Measurements from ENCODE around the gene MYT1. TPM values are rescaled to one million over a fixed set of nuclear protein-coding genes. Genes with fewer than 3 reads are reported as not detected.
A peak's percentile ranks its signal among the peaks of the same experiment; 100 is the strongest.

Gene MYT1
- total and polyA plus RNA-seq, 2 of the 13 experiments (the other 11 are each of a cell fraction or from before 2014, with no cell fraction given), result 0.58 to 2.5 TPM

DNA sequence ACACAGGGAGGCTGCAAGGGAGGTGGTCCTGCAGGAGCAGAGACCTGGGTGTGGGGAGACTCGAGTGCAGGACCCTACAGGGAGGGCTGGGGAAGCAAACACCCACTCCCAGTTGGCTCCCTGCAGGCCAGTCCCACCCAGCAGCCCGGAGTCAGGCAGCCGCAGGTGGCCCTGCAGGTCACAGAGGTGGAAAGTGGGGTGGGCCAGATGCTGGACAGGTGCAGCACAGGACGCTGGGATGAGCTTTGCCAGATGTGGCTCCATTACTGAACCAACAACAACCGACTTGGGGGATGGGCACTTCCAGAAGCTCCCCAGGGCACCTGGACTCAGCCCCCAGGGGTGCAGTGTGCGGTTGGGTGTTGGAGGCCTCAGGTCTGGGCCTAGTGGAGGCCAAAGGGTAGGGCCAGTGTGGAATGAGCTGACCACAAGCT, 26.6 kb upstream of the MYT1 start:
- H2AFZ ChIP-seq (ENCODE audit: low read length), result no peak overlapping the region
- BruUV-seq (replicated peaks), result no TSS peak
- H3K27ac ChIP-seq (ENCODE audit: extremely low read length, insufficient read depth, low read length), result no peak overlapping the region
- no peak overlapping the region for H3K4me2 ChIP-seq (ENCODE audit: low read depth, low read length)
- H3K79me2 ChIP-seq (ENCODE audit: insufficient read depth, low read length), result no peaks in the 10 kb centered on the region
- WGBS (ENCODE audit: low lambda C conversion rate), result 7% methylated on average over 6 of the region's 6 CpGs
- H3K9me3 ChIP-seq (ENCODE audit: low read length), result no peaks in the 10 kb centered on the region
- TF ChIP-seq, protein P1, sequence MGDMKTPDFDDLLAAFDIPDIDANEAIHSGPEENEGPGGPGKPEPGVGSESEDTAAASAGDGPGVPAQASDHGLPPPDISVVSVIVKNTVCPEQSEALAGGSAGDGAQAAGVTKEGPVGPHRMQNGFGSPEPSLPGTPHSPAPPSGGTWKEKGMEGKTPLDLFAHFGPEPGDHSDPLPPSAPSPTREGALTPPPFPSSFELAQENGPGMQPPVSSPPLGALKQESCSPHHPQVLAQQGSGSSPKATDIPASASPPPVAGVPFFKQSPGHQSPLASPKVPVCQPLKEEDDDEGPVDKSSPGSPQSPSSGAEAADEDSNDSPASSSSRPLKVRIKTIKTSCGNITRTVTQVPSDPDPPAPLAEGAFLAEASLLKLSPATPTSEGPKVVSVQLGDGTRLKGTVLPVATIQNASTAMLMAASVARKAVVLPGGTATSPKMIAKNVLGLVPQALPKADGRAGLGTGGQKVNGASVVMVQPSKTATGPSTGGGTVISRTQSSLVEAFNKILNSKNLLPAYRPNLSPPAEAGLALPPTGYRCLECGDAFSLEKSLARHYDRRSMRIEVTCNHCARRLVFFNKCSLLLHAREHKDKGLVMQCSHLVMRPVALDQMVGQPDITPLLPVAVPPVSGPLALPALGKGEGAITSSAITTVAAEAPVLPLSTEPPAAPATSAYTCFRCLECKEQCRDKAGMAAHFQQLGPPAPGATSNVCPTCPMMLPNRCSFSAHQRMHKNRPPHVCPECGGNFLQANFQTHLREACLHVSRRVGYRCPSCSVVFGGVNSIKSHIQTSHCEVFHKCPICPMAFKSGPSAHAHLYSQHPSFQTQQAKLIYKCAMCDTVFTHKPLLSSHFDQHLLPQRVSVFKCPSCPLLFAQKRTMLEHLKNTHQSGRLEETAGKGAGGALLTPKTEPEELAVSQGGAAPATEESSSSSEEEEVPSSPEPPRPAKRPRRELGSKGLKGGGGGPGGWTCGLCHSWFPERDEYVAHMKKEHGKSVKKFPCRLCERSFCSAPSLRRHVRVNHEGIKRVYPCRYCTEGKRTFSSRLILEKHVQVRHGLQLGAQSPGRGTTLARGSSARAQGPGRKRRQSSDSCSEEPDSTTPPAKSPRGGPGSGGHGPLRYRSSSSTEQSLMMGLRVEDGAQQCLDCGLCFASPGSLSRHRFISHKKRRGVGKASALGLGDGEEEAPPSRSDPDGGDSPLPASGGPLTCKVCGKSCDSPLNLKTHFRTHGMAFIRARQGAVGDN (CRISPR knock-in tag; IDR thresholded peaks at IDR 0.05), result 0 out of 2 replicates have a peak, but pooled peaks have one; percentile 17
- no peak for TF ChIP-seq ZFP36L1 (CRISPR knock-in tag; IDR thresholded peaks at IDR 0.05)
- H3K36me3 ChIP-seq (replicated peaks in 1 of 2; ENCODE audit: control insufficient read depth in 1 of 2, insufficient read depth in 2 of 2, low read length in 2 of 2), result no peaks in the 10 kb centered on the region
- intact Hi-C loops (cut with micrococcal nuclease; ENCODE audit: unreplicated experiment), result no loop called here
- ChIA-PET POLR2A (no interaction called here), CTCF (ENCODE audit: low intra/inter-chr PET ratio, low total read pairs) (no interaction called here)
- FAIRE-seq (no peak), ATAC-seq (peak; percentile 36), DNase-seq (ENCODE audit: low spot score) (no peak)
- no peak overlapping the region for H3K4me3 ChIP-seq (replicated peaks in 1 of 3; ENCODE audit: insufficient read depth in 1 of 3, low read depth in 2 of 3, low read length in 3 of 3)
- in situ Hi-C loops (cut with HindIII; ENCODE audit: extremely low pct_ligation_motif_present, low pct_unique_long_range_greater_than_20kb), result no loop called here
- no peak overlapping the region for H3K9ac ChIP-seq (ENCODE audit: insufficient read depth, low read depth, low read length)
- no peaks in the 10 kb centered on the region for H3K4me1 ChIP-seq (ENCODE audit: insufficient read depth, low read length)
- peaks cover 15 to 44% of the 10 kb centered on the region in 2 experiments; a peak in 4 of 5 replicates for H3K27me3 ChIP-seq (ENCODE audit: control insufficient read depth in 1 of 2, insufficient read depth in 2 of 2, low read length in 2 of 2)
- no peaks in the 10 kb centered on the region for H4K20me1 ChIP-seq (ENCODE audit: insufficient read depth, low read length)

DNA sequence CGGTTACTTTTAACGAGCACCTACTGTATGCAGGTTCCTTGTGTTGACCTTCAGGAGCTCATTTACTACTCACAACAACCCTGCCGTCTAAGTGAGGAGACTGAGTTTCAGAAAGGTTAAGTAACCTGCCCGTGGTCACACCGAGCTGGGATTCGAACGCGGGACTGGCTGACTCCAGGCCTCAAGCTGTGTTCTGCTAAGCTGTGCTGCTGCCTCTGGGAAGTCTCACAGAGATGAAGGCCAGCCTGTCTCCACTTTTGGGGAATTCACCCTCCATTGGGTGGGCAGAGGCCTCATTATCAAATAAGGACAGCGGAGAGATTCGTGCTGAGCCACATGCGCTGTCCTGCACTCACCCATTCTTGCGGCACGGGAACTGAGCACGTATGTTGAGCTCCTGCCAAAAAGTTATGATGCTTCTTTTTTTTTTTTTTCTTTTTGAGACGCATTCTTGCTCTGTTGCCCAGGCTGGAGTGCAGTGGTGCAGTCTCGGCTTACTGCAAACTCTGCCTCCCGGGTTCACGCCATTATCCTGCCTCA, 25.9 kb upstream of the MYT1 start:
- Histone ChIP-seq H3K27me3 (ENCODE audit: control insufficient read depth in 1 of 2, insufficient read depth in 2 of 2, low read length in 2 of 2) (peaks cover 15 to 44% of the 10 kb centered on the region in 2 experiments; a peak in 4 of 5 replicates), H3K4me3 (replicated peaks in 1 of 3; ENCODE audit: insufficient read depth in 1 of 3, low read depth in 2 of 3, low read length in 3 of 3) (no peak overlapping the region), H3K27ac (ENCODE audit: extremely low read length, insufficient read depth, low read length) (no peak overlapping the region), H3K36me3 (replicated peaks in 1 of 2; ENCODE audit: control insufficient read depth in 1 of 2, insufficient read depth in 2 of 2, low read length in 2 of 2) (no peaks in the 10 kb centered on the region), H3K9ac (ENCODE audit: insufficient read depth, low read depth, low read length) (no peak overlapping the region), H3K4me1 (ENCODE audit: insufficient read depth, low read length) (no peaks in the 10 kb centered on the region), H3K4me2 (ENCODE audit: low read depth, low read length) (no peak overlapping the region), H3K9me3 (ENCODE audit: low read length) (no peaks in the 10 kb centered on the region), H4K20me1 (ENCODE audit: insufficient read depth, low read length) (no peaks in the 10 kb centered on the region), H3K79me2 (ENCODE audit: insufficient read depth, low read length) (no peaks in the 10 kb centered on the region), H2AFZ (ENCODE audit: low read length) (no peak overlapping the region)
- BruUV-seq (replicated peaks), result no TSS peak
- no peak for FAIRE-seq
- ChIA-PET POLR2A (no interaction called here), CTCF (ENCODE audit: low intra/inter-chr PET ratio, low total read pairs) (no interaction called here)
- in situ Hi-C loops (cut with HindIII; ENCODE audit: extremely low pct_ligation_motif_present, low pct_unique_long_range_greater_than_20kb), result no loop called here
- intact Hi-C loops (cut with micrococcal nuclease; ENCODE audit: unreplicated experiment), result no loop called here
- TF ChIP-seq ERF (CRISPR knock-in tag; IDR thresholded peaks at IDR 0.05) (no peak), ZNF768 (CRISPR knock-in tag; IDR thresholded peaks at IDR 0.05) (peak; percentile 38; the same call in 1 of the 2 replicates)
- DNase-seq (ENCODE audit: low spot score), result no peak
- WGBS (ENCODE audit: low lambda C conversion rate), result 64% methylated on average over 18 of the region's 18 CpGs
- no peak for ATAC-seq

Data from HepG2 (cell line).